GM19467 (cell line): Measurements from ENCODE around the gene SLC38A10.
A peak's percentile ranks its signal among the peaks of the same experiment; 100 is the strongest.
"Not testable (repeated sequence)": the region's sequence is repeated elsewhere in the genome, so short reads cannot be mapped to it uniquely, and the experiment has no call there.

Experiments
- ATAC-seq: cut with Tn5 transposase; IDR thresholded peaks from one replicate; pipeline ENCODE4 v1.9.1; 2021; ENCODE audit warnings: mild to moderate bottlenecking, moderate library complexity; ENCODE audit not compliant: unreplicated experiment

Gene SLC38A10

GRCh38 chr17:81232616-81233241, 62.4 kb downstream of the SLC38A10 start:
- ATAC-seq: no peak

GRCh38 chr17:81231766-81232581, 63.1 kb downstream of the SLC38A10 start:
- no peak for ATAC-seq

- no peak for ATAC-seq
Observed at GRCh38 chr17:81231121-81231645, 63.9 kb downstream of the SLC38A10 start.

GRCh38 chr17:81230043-81230820, 64.9 kb downstream of the SLC38A10 start:
- no peak for ATAC-seq

- no peak for ATAC-seq
Observed at GRCh38 chr17:81229666-81229920, 65.5 kb downstream of the SLC38A10 start.

- no peak for ATAC-seq
Observed at GRCh38 chr17:81228834-81229665, 66.1 kb downstream of the SLC38A10 start.

GRCh38 chr17:81228420-81228819, 66.7 kb downstream of the SLC38A10 start:
- ATAC-seq: no peak

- ATAC-seq: not testable (repeated sequence)
Observed at GRCh38 chr17:81227630-81228029, 67.5 kb downstream of the SLC38A10 start.

- ATAC-seq: no peak
Observed at GRCh38 chr17:81223762-81224130, 71.4 kb downstream of the SLC38A10 start.

- ATAC-seq: peak; percentile 91
Observed at GRCh38 chr17:81222906-81223761, 72.0 kb downstream of the SLC38A10 start, which contains the start of gene CEP131. Gene CEP131 (minus strand): TSS chr17:81222965. CDS start chr17:81220056, 2,909 bp downstream.

GRCh38 chr17:81222620-81222905, 72.5 kb downstream of the SLC38A10 start:
- ATAC-seq: peak; percentile 3

- ATAC-seq: no peak
Observed at GRCh38 chr17:81221842-81222619, 73.1 kb downstream of the SLC38A10 start.

GRCh38 chr17:81221371-81221841, 73.7 kb downstream of the SLC38A10 start:
- ATAC-seq: no peak

- no peak for ATAC-seq
Observed at GRCh38 chr17:81219476-81220180, 75.5 kb downstream of the SLC38A10 start.

GRCh38 chr17:81218991-81219390, 76.1 kb downstream of the SLC38A10 start:
- no peak for ATAC-seq

GRCh38 chr17:81218459-81218858, 76.6 kb downstream of the SLC38A10 start:
- ATAC-seq: no peak

GRCh38 chr17:81217491-81217890, 77.6 kb downstream of the SLC38A10 start:
- no peak for ATAC-seq

- ATAC-seq: no peak
Observed at GRCh38 chr17:81213978-81214377, 81.1 kb downstream of the SLC38A10 start.
